Duodenal mucosa (tissue), 2 donors: ENCODE measurements around the gene NCS1.

Experiments used
- H3K27ac ChIP-seq: one replicate; pipeline ENCODE4 v1.7.0; 2013; ENCODE audit warnings: low read depth, low read length
- H3K27me3 ChIP-seq, 2 donors: one replicate each; pipeline ENCODE4 v1.7.0; 2013; ENCODE audit warnings: low read length in 2 of 2, control low read depth in 1 of 2; ENCODE audit not compliant: insufficient read depth in 2 of 2, control insufficient read depth in 1 of 2
- H3K36me3 ChIP-seq, 2 donors: one replicate each; pipeline ENCODE4 v1.7.0; 2013; ENCODE audit warnings: low read length in 2 of 2, control low read depth in 1 of 2; ENCODE audit not compliant: insufficient read depth in 2 of 2, control insufficient read depth in 1 of 2
- H3K4me1 ChIP-seq, 2 donors: one replicate each; pipeline ENCODE4 v1.7.0; 2013; ENCODE audit warnings: low read length in 2 of 2, control low read depth in 1 of 2; ENCODE audit not compliant: insufficient read depth in 2 of 2, control insufficient read depth in 1 of 2
- H3K4me3 ChIP-seq, 2 donors: one replicate each; pipeline ENCODE4 v1.7.0; 2013; ENCODE audit warnings: low read length in 2 of 2, low read depth in 1 of 2
- H3K9ac ChIP-seq, 2 donors: one replicate each; pipeline ENCODE4 v1.7.0; 2013; ENCODE audit warnings: low read length in 2 of 2, low read depth in 1 of 2
- H3K9me3 ChIP-seq, 2 donors: one replicate each; pipeline ENCODE4 v1.7.0; 2013; ENCODE audit warnings: low read length in 2 of 2, control low read depth in 1 of 2; ENCODE audit not compliant: control insufficient read depth in 1 of 2

Gene NCS1

DNA sequence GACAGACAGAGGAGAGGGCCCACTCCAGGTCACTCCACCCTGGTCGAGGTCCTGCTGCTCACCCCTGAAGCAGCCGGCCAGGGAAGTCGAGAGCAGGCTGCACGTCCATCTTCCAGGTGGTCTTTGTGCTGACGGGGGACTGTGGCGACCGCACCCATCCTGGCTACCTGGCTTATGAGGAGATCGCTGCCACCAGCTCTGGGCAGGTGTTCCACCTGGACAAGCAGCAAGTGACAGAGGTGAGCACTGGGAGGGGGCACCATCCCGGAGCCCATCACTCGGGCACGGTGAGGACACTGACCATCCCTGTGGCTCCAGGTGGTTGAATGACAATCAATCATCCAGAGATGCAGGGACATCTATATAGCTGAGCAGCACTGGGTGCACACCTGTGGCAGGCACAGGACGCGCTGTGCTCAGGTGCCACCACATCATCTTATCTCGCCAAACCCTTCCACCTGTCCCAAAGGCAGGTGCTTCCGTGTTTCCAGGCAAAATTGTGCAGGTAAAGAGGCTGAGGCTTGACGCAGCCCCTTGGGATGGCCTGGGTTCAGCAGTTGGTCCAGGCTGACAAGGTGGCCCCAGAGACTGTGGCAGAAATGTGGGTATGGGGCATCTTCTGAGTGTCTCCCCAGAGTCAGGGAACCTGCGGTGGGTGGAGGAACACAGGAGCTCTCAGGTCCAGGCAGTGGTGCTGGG, 114.0 kb downstream of the NCS1 start:
- Histone ChIP-seq H3K9me3 (no peaks in the 10 kb centered on the region), H3K27ac (no peak overlapping the region), H3K27me3 (peaks cover 0 to 14% of the 10 kb centered on the region in 2 donors), H3K4me1 (peaks cover 6 to 9% of the 10 kb centered on the region in 2 donors), H3K36me3 (no peaks in the 10 kb centered on the region), H3K9ac (no peak overlapping the region), H3K4me3 (no peak overlapping the region)
